ENCODE data around the gene JUND.

The JUND gene

DNA sequence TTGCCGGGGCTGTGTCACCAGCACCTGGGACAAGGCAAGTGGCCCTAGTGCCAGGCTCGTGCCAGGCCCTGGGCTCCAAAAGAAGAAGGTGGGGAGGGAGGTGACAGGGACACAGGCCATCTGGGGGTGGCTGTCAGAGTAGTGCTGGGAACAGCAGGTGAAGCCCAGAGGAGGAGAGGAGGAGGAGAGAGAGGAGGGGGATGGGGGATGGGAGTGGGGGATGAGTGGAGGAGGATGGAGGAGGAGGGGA lies 22.7 kb upstream of the JUND start:
- peak overlapping the region; percentile 83 for H3K4me3 ChIP-seq (ENCODE audit: low read length, poor library complexity, severe bottlenecking)
- no peak for TF ChIP-seq EZH2phosphoT487 (IDR thresholded peaks at IDR 0.05; ENCODE audit: borderline replicate concordance)
- TF ChIP-seq, protein P1, sequence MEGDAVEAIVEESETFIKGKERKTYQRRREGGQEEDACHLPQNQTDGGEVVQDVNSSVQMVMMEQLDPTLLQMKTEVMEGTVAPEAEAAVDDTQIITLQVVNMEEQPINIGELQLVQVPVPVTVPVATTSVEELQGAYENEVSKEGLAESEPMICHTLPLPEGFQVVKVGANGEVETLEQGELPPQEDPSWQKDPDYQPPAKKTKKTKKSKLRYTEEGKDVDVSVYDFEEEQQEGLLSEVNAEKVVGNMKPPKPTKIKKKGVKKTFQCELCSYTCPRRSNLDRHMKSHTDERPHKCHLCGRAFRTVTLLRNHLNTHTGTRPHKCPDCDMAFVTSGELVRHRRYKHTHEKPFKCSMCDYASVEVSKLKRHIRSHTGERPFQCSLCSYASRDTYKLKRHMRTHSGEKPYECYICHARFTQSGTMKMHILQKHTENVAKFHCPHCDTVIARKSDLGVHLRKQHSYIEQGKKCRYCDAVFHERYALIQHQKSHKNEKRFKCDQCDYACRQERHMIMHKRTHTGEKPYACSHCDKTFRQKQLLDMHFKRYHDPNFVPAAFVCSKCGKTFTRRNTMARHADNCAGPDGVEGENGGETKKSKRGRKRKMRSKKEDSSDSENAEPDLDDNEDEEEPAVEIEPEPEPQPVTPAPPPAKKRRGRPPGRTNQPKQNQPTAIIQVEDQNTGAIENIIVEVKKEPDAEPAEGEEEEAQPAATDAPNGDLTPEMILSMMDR (conservative IDR thresholded peaks at IDR 0.05; ENCODE audit: low read length) = no peak
- H3F3A ChIP-seq (ENCODE audit: low read depth) = peaks cover 18% of the 10 kb centered on the region
- H3K9me3 ChIP-seq (ENCODE audit: insufficient read depth, low read depth, low read length) = no peaks in the 10 kb centered on the region
- H3K36me3 ChIP-seq (ENCODE audit: insufficient read depth, low read length) = peaks cover 27% of the 10 kb centered on the region; the same call in 1 of the 2 replicates
- H3K9ac ChIP-seq (ENCODE audit: low read depth, low read length, poor library complexity, severe bottlenecking) = peak overlapping the region; percentile 92
- no peak overlapping the region for H2AFZ ChIP-seq (ENCODE audit: low read length)
- H3K79me2 ChIP-seq (ENCODE audit: insufficient read depth, low read length) = peaks cover 16% of the 10 kb centered on the region; the same call in 1 of the 2 replicates
- H3K9me2 ChIP-seq (replicated peaks; ENCODE audit: low read depth, low read length) = no peaks in the 10 kb centered on the region
- peak overlapping the region; percentile 90 for H3K4me2 ChIP-seq (ENCODE audit: low read depth, low read length, poor library complexity, severe bottlenecking)
- H4K20me1 ChIP-seq (ENCODE audit: insufficient read depth, low read length, poor library complexity, severe bottlenecking) = peaks cover 3% of the 10 kb centered on the region
- H3K27me3 ChIP-seq (ENCODE audit: insufficient read depth, low read length, poor library complexity, severe bottlenecking) = no peaks in the 10 kb centered on the region
- peaks cover 24% of the 10 kb centered on the region for H3K4me1 ChIP-seq (ENCODE audit: insufficient read depth, low read length, poor library complexity, severe bottlenecking)

DNA sequence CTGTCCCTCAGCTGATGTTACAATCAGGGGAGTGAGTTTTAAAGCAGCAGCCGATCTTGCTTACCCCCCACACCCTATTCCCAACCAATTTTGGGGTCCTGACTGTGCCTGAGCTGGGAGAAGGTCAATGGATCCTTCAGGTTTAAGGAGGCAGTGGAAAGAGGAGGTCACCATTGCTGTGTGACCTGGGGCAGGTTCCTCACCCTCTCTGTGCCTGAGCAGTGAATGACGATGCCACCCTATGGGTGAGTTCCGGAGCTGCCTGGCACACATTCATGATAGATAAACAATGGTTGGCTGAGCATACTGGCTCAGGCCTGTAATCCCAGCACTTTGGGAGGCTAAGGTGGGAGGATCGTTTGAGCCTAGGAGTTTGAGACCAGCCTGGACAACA lies 20.3 kb upstream of the JUND start:
- Histone ChIP-seq H3K9ac (ENCODE audit: low read depth, low read length, poor library complexity, severe bottlenecking) (no peak overlapping the region), H3K79me2 (ENCODE audit: insufficient read depth, low read length) (peaks cover 16% of the 10 kb centered on the region; the same call in 1 of the 2 replicates), H3F3A (ENCODE audit: low read depth) (peaks cover 15% of the 10 kb centered on the region), H3K9me2 (replicated peaks; ENCODE audit: low read depth, low read length) (no peaks in the 10 kb centered on the region), H4K20me1 (ENCODE audit: insufficient read depth, low read length, poor library complexity, severe bottlenecking) (no peaks in the 10 kb centered on the region), H3K9me3 (ENCODE audit: insufficient read depth, low read depth, low read length) (no peaks in the 10 kb centered on the region), H3K27me3 (ENCODE audit: insufficient read depth, low read length, poor library complexity, severe bottlenecking) (no peaks in the 10 kb centered on the region), H3K36me3 (ENCODE audit: insufficient read depth, low read length) (peaks cover 9% of the 10 kb centered on the region; the same call in 1 of the 2 replicates), H2AFZ (ENCODE audit: low read length) (no peak overlapping the region), H3K4me3 (ENCODE audit: low read length, poor library complexity, severe bottlenecking) (no peak overlapping the region), H3K4me1 (ENCODE audit: insufficient read depth, low read length, poor library complexity, severe bottlenecking) (peaks cover 24% of the 10 kb centered on the region), H3K4me2 (ENCODE audit: low read depth, low read length, poor library complexity, severe bottlenecking) (no peak overlapping the region)
- TF ChIP-seq EZH2phosphoT487 (IDR thresholded peaks at IDR 0.05; ENCODE audit: borderline replicate concordance) = no peak

DNA sequence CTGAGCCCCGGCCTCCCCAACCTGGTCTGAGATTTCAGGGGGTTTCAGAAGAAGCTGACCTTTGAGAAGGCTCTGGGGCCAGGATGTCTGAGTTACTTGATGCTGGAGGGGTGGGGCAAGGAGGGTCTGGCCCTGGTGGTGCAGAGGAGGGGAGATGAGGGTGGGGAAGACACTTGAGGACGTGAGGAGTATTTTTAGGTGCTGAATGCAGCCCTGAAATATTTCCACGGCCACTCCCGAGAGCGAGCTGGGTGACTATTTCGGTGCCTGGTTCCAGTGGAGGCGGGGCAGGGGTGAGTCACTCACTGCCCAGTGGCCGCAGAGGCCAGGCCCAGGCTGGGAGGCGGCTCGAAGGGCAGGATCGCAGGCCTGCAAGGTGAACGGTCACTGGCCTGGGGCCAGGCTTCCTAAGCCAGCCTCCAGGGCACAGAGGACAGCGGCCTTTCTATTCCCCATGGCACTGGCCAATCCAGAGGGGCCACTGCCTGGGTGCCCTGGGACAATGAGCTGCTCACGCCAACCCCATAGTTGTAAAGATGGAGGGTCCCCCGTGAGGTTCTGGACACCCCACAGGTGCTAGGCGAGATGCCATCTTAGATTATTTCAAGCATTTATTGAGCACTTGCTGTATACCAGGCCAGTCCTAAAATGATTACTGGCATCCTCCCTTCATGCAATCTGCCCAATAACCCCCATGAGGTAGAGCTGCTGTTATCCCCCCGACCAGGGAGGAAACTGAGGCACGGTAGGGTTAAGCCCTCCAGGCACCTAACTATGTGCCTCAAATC lies 19.7 kb upstream of the JUND start:
- no peaks in the 10 kb centered on the region for H3K27me3 ChIP-seq (ENCODE audit: insufficient read depth, low read length, poor library complexity, severe bottlenecking)
- H3K4me1 ChIP-seq (ENCODE audit: insufficient read depth, low read length, poor library complexity, severe bottlenecking) = peaks cover 24% of the 10 kb centered on the region
- H3K36me3 ChIP-seq (ENCODE audit: insufficient read depth, low read length) = peaks cover 4% of the 10 kb centered on the region; the same call in 1 of the 2 replicates
- no peak overlapping the region for H2AFZ ChIP-seq (ENCODE audit: low read length)
- H3K9ac ChIP-seq (ENCODE audit: low read depth, low read length, poor library complexity, severe bottlenecking) = no peak overlapping the region
- no peaks in the 10 kb centered on the region for H4K20me1 ChIP-seq (ENCODE audit: insufficient read depth, low read length, poor library complexity, severe bottlenecking)
- peaks cover 13% of the 10 kb centered on the region; the same call in 1 of the 2 replicates for H3K79me2 ChIP-seq (ENCODE audit: insufficient read depth, low read length)
- H3K4me3 ChIP-seq (ENCODE audit: low read length, poor library complexity, severe bottlenecking) = no peak overlapping the region
- TF ChIP-seq, protein P1 (conservative IDR thresholded peaks at IDR 0.05; ENCODE audit: low read length) = no peak
- no peak for TF ChIP-seq EZH2phosphoT487 (IDR thresholded peaks at IDR 0.05; ENCODE audit: borderline replicate concordance)
- H3K9me2 ChIP-seq (replicated peaks; ENCODE audit: low read depth, low read length) = no peaks in the 10 kb centered on the region
- H3K9me3 ChIP-seq (ENCODE audit: insufficient read depth, low read depth, low read length) = no peaks in the 10 kb centered on the region
- H3K4me2 ChIP-seq (ENCODE audit: low read depth, low read length, poor library complexity, severe bottlenecking) = no peak overlapping the region
- H3F3A ChIP-seq (ENCODE audit: low read depth) = peaks cover 15% of the 10 kb centered on the region

DNA sequence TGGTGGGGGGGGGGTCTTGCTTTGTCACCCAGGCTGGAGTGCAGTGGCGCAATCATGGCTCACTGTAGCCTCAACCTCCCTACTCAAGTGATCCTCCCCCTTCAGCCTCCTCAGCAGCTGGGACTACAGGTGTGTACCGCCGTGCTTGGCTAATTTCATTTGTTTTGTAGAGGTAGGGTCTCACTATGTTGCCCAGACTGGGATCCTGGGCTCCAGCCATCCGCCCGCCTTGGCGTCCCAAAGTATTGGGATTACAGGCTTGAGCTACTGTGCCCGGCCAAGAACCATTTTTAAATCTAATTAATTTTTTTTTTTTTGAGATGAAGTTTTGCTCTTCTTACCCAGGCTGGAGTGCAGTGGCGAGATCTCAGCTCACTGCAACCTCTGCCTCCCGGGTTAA lies 18.2 kb upstream of the JUND start:
- H3K4me3 ChIP-seq (ENCODE audit: low read length, poor library complexity, severe bottlenecking) = no peak overlapping the region
- peaks cover 19% of the 10 kb centered on the region for H3K4me1 ChIP-seq (ENCODE audit: insufficient read depth, low read length, poor library complexity, severe bottlenecking)
- no peaks in the 10 kb centered on the region for H3K9me3 ChIP-seq (ENCODE audit: insufficient read depth, low read depth, low read length)
- no peaks in the 10 kb centered on the region for H3K27me3 ChIP-seq (ENCODE audit: insufficient read depth, low read length, poor library complexity, severe bottlenecking)
- H3F3A ChIP-seq (ENCODE audit: low read depth) = peaks cover 11% of the 10 kb centered on the region
- no peak overlapping the region for H2AFZ ChIP-seq (ENCODE audit: low read length)
- no peaks in the 10 kb centered on the region for H4K20me1 ChIP-seq (ENCODE audit: insufficient read depth, low read length, poor library complexity, severe bottlenecking)
- no peaks in the 10 kb centered on the region for H3K36me3 ChIP-seq (ENCODE audit: insufficient read depth, low read length)
- H3K9me2 ChIP-seq (replicated peaks; ENCODE audit: low read depth, low read length) = no peaks in the 10 kb centered on the region
- H3K4me2 ChIP-seq (ENCODE audit: low read depth, low read length, poor library complexity, severe bottlenecking) = no peak overlapping the region
- TF ChIP-seq, protein P1 (conservative IDR thresholded peaks at IDR 0.05; ENCODE audit: low read length) = no peak
- no peak for TF ChIP-seq EZH2phosphoT487 (IDR thresholded peaks at IDR 0.05; ENCODE audit: borderline replicate concordance)
- peaks cover 3% of the 10 kb centered on the region; the same call in 1 of the 2 replicates for H3K79me2 ChIP-seq (ENCODE audit: insufficient read depth, low read length)
- no peak overlapping the region for H3K9ac ChIP-seq (ENCODE audit: low read depth, low read length, poor library complexity, severe bottlenecking)

All from Loucy (cell line).